NCI-H128 (cell line): ENCODE data around the gene MYADM.
"Not testable (repeated sequence)": the region's sequence is repeated elsewhere in the genome, so short reads cannot be mapped to it uniquely, and the experiment has no call there.

Source experiments
- DNase-seq: peaks from one replicate; lab custom pipeline; 2025; ENCODE audit not compliant: unreplicated experiment; lab: John Stamatoyannopoulos, UW

Gene MYADM

DNA sequence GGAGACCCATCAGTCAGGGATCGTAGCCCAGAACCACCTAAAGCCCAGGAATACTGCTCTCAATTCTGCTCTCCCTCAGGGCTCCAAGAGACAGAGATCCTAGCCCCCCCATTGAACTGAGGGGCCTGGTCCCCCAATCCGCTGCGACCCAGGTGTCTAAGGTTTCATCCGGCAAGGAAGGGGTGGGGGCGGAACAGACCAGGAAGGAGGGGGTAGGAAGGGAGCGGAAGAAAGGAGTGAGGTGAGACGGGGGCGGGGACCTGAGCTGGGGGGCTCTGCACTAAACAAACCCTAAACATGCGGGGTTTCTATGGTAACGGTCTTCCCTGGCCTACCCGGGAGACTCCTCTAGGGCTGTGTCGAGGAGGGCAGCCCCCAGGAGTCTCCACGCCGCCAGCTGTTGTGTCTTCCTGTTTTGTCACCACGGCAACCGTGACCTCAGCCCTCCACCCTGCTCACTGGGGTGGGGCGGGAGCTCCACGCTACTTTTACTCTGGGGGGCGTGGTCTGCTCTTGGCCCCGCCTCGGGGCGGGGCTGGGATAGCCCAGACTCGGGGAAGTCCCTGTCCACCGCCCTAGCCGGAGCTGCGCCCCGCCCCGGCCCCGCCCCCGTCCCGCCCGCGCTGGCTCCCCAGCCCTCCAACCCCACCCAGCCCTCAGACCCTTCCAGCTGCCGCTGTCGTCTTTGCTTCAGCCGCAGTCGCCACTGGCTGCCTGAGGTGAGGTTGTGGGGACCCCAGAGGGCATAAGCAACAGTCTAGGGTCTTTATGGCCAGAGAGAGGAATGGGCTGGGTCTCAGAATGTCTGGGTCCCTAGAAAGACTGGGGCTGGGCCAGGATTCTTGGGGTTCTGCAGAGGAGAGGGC is at the start of gene MYADM:
Gene MYADM, plus strand, starts transcription at position 659 of the 866 bp plus-strand sequence. CDS start 5,647 bp downstream, outside the sequence.
- no peak for DNase-seq

- no peak for DNase-seq
Observed at GRCh38 chr19:53818756-53819155, 48.9 kb upstream of the MYADM start.

- no peak for DNase-seq
Observed at GRCh38 chr19:53819861-53820260, 47.8 kb upstream of the MYADM start.

DNA sequence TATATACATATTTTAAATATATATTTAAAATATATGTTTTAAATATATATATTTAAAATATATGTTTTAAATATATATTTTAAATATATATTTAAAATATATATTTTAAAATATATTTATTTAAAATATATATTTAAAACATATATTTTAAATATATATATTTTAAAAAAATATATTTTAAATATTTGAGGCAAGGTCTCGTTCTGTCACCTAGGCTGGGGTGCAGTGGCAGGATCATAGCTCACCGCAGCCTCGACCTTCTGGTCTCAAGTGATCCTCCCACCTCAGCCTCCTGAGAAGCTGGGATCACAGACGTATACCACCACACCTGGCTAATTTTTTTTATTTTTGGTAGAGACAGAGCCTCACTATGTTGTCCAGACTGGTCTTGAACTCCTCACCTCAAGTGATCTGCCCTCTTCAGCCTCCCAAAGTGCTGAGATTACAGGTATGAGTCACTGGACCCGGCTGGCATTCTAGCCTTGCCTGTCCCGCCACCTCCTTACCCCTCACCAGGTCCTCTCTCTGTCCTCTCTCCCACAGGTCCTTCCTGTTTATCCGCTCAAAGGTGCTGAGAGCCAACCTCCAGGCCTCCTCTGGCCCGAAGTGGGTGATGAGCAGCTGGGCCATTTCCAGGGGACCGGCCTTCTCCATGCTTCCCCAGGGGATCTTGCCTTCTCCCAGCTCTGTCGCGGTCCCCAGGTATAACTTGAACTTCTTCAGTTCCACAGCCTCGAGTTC is 44.1 kb upstream of the MYADM start:
- no peak for DNase-seq

DNA sequence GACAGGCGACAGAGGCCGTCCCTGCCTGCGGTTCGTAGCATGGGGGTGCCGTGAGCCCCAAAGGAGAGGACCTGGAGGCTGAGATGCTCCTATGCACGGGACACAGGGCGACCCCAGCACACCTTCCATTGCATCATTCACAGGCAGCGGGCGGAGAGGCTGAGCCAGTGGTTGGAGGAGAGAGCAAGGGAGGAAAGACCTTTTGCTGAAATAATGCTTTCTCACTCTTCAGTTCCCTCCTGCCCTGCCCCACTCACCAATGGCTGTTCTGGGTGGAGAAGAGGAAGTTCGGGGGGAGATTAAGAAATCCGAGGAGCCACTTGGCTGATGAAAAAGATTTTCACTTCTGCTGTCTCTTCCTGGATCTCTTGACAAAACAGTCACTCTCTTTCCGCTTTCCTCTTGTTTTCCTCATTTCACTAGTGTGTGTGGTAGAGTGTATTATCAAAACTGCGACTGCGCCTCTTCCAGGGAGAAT is 43.5 kb upstream of the MYADM start, which contains the start of gene NLRP12:
Gene NLRP12, minus strand, starts transcription at position 181 of the 478 bp plus-strand sequence. Its CDS starts 140 bp downstream, at position 41.
- no peak for DNase-seq

DNA sequence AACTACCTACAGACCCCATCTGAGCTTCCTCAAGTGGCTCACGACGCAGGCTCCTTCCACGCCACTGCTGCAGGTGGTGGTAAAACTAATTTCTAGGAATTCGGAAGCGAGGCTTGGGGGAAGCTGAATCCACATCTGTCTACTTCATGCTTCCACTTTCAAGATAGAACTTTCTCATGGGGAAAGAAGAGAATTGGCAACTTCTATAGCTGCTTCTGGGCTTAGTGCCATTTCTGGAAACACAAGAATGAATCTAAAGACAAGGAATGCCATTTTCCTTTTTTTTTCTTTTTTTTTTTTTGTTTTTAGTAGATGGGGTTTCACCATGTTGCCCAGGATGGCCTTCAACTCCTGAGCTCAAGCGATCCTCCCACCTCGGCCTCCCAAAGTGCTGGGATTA is 40.8 kb upstream of the MYADM start:
- DNase-seq: no peak

GRCh38 chr19:53828531-53828930 is 39.2 kb upstream of the MYADM start:
- no peak for DNase-seq

GRCh38 chr19:53832861-53833260 is 34.8 kb upstream of the MYADM start:
- not testable (repeated sequence) for DNase-seq

DNA sequence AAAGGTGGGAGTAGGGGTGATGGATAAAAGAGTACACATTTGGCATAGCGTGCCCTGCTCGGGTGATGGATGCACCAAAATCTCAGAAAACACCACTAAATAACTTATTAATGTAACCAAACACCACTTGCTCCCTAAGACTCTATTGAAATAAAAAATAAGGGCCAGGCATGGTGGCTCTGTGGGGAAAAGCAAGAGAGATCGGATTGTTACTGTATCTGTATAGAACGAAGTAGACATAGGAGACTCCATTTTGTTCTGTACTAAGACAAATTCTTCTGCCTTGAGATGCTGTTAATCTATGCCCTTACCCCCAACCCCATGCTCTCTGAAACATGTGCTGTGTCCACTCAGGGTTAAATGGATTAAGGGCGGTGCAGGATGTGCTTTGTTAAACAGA is 29.2 kb upstream of the MYADM start:
- DNase-seq: not testable (repeated sequence)

- not testable (repeated sequence) for DNase-seq
Observed at GRCh38 chr19:53840241-53840640, 27.4 kb upstream of the MYADM start.

GRCh38 chr19:53840914-53841313 is 26.8 kb upstream of the MYADM start:
- not testable (repeated sequence) for DNase-seq

DNA sequence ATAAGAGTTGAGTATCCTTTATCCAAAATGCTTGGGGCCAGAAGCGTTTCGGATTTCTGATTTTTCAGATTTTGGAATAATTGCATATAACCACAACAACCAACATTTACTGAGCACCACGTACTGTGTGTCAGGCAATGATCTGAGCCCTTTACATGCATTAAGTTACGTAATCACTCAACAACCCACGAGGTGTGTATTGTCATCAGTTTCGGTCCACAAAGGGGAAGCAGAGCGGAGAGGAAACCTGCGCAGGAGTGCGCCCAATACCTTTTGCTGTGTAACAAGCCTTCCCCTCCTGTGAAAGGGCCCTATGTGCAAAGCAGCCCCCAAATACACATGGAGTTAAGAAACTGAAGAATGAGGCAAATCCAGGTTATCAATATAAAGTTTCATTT is 22.8 kb upstream of the MYADM start:
- no peak for DNase-seq

GRCh38 chr19:53847555-53847954 is 20.1 kb upstream of the MYADM start:
- DNase-seq: no peak

DNA sequence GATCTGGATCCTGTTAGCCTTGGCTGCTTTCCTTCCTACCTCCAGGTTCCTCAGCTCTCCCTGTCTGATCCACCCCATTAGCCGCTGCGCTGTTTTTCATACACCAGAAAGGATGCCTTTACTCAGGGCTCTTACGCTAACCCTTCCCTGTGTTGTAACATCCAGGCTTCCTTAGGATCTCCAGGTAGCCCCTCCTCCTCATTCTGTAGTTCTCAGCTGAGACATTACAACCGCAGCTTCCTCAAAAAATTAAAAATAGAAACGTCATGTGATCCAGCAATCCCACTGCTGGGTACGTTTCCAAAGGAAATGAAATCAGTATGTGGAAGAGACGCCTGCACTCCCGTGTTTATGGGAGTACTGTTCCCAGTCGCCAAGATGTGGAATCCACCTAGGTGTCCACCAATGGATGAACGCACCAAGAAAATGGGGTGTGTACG is 18.4 kb upstream of the MYADM start:
- no peak for DNase-seq

DNA sequence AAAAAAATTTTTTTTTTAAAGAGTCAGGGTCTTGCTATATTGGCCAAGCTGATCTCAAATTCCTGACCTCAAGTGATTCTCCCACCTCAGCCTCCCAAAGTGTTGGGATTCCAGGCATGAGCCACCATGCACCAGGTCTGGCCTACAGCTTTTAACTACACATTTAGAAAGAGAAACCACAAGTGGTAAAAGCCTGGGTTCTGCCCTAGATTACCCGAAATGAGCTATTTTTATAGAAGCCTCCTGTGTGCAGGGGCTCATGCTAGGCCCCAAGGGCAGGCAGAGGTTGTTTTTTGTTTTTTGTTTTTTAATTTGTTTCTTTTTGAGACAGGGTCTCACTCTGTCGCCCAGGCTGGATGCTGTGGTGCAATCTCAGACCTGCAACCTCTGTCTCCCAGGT is 14.0 kb upstream of the MYADM start:
- DNase-seq: no peak

- no peak for DNase-seq
Observed at GRCh38 chr19:53864308-53864836, 3.3 kb upstream of the MYADM start.

DNA sequence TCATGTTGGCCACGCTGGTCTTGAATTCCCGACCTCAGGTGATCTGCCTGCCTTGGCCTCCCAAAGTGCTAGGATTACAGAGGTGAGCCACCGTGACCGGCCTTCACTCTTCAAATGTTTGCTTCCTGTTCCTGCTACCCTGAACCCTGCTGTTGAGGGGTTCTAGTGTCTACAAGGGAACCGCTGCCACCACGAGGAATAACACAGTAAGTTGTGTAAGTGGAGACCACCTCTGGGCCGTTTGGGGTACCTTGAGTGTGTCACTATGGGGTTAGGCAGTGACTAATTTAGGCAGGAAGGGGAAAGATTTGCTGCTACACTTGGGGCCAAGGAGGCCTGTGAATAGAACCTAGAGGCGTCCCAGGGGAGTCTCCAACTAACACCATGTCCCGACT is 2.2 kb upstream of the MYADM start:
- DNase-seq: no peak

DNA sequence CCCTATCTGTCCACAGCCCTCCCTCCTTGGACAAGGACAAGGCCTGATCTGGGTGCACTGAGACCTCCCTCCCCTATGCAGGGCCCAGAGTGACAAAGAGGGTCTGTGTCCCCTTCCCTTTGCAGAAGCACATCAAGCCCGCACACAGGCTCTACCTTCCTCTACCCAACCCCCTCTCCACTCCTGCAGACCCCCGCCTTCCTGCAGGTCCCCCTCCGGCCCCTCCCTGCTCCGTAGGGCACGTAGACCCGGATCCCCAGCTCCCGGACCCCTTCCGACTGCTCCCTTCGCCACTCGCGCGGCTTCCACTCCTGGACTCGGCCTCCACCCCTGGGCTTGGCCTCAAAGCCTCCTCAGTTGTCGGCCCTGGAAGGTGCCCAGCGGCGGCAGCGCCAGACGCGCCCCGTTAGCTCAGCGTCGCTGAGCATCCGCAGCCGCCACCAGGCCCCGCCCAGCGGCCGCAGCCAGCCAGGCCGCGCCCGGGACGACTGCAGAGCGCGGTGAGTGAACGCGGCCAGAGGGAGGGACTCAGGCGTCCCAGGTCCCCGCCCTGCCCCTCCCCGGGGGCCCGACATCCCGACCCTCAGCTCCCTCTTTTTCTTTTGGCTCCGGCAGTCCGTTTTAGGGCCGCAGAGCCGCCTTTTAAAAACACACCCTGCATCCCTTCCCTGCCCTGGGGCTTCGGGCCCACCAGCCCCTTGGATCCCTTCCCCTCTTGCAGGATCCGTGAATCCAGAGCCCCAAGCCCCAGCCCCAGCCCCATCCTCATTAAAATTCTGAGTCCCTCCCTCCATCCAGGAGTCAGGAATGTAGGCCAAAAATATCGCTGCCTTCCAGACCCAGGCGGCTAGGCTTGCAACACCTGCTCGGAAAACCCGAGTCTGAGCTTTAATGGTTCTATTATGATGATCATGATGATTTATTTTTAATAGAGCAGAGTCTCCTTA is 1.5 kb upstream of the MYADM start:
- DNase-seq: no peak

DNA sequence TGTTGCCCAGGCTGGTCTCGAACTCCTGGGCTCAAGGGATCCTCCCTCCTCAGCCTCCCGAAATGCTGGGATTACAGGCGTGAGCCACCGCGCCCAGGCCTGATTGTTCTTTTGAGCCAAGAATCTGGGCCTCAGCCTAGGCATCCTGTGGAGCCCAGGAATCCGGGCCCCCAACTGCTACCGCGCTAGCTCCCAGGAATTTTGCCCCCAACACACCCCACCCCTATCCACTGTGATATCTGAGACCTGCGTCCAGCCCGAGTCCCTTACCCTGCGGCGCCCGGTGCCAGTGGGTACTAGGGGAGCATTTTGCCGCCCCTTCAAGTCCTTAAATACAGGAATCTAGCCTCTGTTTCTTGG is 838 bp upstream of the MYADM start:
- DNase-seq: no peak

DNA sequence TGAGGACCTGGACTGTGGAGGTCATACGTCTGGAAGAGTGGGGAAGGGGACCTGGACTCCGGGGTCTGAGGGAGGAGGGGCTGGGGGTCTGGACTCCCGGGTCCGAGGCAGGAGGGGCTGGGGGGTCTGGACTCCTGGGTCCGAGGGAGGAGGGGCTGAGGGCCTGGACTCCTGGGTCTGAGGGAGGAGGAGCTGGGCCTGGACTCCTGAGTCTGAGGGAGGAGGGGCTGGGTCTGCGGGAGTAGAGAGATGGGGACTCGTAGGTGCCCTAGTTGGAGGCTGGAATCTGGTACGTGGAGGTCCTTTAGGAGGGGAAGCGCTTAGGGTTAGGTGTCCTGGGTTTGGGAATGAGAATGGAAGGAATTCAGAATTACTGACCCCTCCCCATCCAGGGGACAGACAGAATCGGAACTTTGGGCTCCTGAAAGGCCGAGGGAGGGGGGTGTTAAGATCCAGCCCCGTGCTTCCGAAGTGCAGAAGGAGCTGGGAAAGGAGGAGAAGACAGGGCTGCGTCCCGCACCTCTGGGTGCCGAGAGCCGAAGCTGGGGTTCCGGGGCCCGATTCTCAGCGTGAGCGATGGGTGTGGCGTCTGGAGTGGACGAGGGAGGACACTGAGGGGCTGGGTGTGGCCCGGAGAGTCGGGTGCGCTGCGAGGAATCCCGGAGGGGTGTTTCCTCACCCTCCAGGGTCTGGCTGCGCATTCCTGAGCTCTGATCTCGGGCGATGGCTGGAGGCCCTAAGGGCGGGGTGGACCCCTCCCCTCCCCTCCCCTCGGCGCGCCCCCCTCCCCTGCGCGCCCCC is 608 bp downstream of the MYADM start:
- no peak for DNase-seq
